HCT116 (cell line): ENCODE results near the gene CRIM1. TPM values are rescaled to one million over a fixed set of nuclear protein-coding genes. Genes with fewer than 3 reads are reported as not detected.

Experiments used
- ATAC-seq: fragments of 200-7000 bp; cut with Tn5 transposase; 2 replicates; pipeline ENCODE4 v1.9.1; 2020; ENCODE audit warnings: mild to moderate bottlenecking, moderate library complexity
- BruUV-seq: library from RNA; stranded (reverse); fragments of 400-500 nt; replicated peaks from 2 replicates; lab custom pipeline; 2021; lab: Mats Ljungman, UMichigan
- CTCF ChIA-PET: fragments of 300-600 bp; sonication (Branson Sonifier 250); formaldehyde crosslinking; loops from one replicate; lab custom pipeline; 2021; ENCODE audit warnings: antibody characterized with exemption; lab: Charles Lee
- POLR2A ChIA-PET: fragments of 300-600, 350-600 bp; sonication (Branson Sonifier 250); formaldehyde crosslinking; loops from one replicate; lab custom pipeline; 2021; ENCODE audit warnings: antibody characterized with exemption; lab: Charles Lee
- RAD21 ChIA-PET, 2 experiments: fragments of 300-600 bp; sonication (Branson Sonifier 250); formaldehyde crosslinking; loops; one replicate each; lab custom pipeline; 2023; ENCODE audit warnings: low total read pairs in 2 of 2; ENCODE audit not compliant: uncharacterized antibody in 2 of 2, unreplicated experiment in 2 of 2, low non-redundant PET in 1 of 2; lab: Charles Lee
- DNase-seq: peaks from one replicate; pipeline ENCODE4 v3.0.0-alpha.2; 2010; ENCODE audit warnings: low read depth, low spot score
- H2AFZ ChIP-seq: fragments of 200-600 bp; shearing (Covaris generic), sonication (generic); 2 replicates; pipeline ENCODE4 v1.6.1; 2017; ENCODE audit warnings: low read depth, mixed run types, mixed read lengths, antibody characterized with exemption, low read length; ENCODE audit not compliant: poor library complexity, severe bottlenecking
- H3K27ac ChIP-seq: 2 replicates; pipeline ENCODE4 v1.5.1; 2012; ENCODE audit warnings: low read depth, low read length
- H3K27me3 ChIP-seq: fragments of 200-600 bp; sonication (generic); 2 replicates; pipeline ENCODE4 v1.6.1; 2016; ENCODE audit warnings: mixed run types, low read length, mixed read lengths; ENCODE audit not compliant: insufficient read depth
- H3K36me3 ChIP-seq, 2 experiments: fragments of 200-500 bp in 1 of 2; fragments of 200-600 bp in 1 of 2; sonication (Bioruptor generic) in 1 of 2; sonication (generic) in 1 of 2; 2 replicates each; pipeline versions ENCODE4 v1.5.1 to v1.6.1; 2014 to 2016; ENCODE audit warnings: low read length in 2 of 2, inconsistent platforms in 1 of 2, mixed read lengths in 1 of 2, mixed run types in 1 of 2; ENCODE audit not compliant: insufficient read depth in 2 of 2, control insufficient read depth in 1 of 2
- H3K4me1 ChIP-seq, 2 experiments: fragments of 200-600 bp in 1 of 2; sonication (generic) in 1 of 2; 2 replicates each; pipeline versions ENCODE4 v1.5.1 to v1.6.1; 2012 to 2017; ENCODE audit warnings: low read length in 2 of 2, inconsistent platforms in 1 of 2, mild to moderate bottlenecking in 1 of 2, mixed read lengths in 1 of 2, mixed run types in 1 of 2, moderate library complexity in 1 of 2; ENCODE audit not compliant: insufficient read depth in 2 of 2, control insufficient read depth in 1 of 2
- H3K4me2 ChIP-seq: fragments of 200-600 bp; sonication (generic); 2 replicates; pipeline ENCODE4 v1.6.1; 2017; ENCODE audit warnings: mixed run types, low read length, mixed read lengths
- H3K4me3 ChIP-seq, 2 experiments: fragments of 200-600 bp in 1 of 2; sonication (generic) in 1 of 2; replicated peaks in 1 of 2; 2 replicates each; pipeline ENCODE4 v1.5.1; 2011 to 2016; ENCODE audit warnings: low read length in 2 of 2, control low read depth in 1 of 2, low read depth in 1 of 2, mild to moderate bottlenecking in 1 of 2, mixed read lengths in 1 of 2, mixed run types in 1 of 2
- H3K79me2 ChIP-seq: fragments of 200-600 bp; sonication (generic); 2 replicates; pipeline ENCODE4 v1.6.1; 2017; ENCODE audit warnings: mild to moderate bottlenecking, mixed run types, low read length, moderate library complexity, mixed read lengths; ENCODE audit not compliant: insufficient read depth
- H3K9ac ChIP-seq: fragments of 200-600 bp; sonication (generic); 2 replicates; pipeline ENCODE4 v1.6.1; 2016; ENCODE audit warnings: low read length, mixed read lengths
- H3K9me2 ChIP-seq: fragments of 200-600 bp; sonication (generic), shearing (Covaris generic); 2 replicates; pipeline ENCODE4 v1.6.1; 2017; ENCODE audit warnings: mixed run types, mild to moderate bottlenecking, moderate library complexity; ENCODE audit not compliant: insufficient read depth
- H3K9me3 ChIP-seq, 2 experiments: fragments of 200-500 bp in 1 of 2; fragments of 200-600 bp in 1 of 2; sonication (Bioruptor generic) in 1 of 2; sonication (generic) in 1 of 2; 2 replicates each; pipeline ENCODE4 v1.6.1; 2014 to 2017; ENCODE audit warnings: low read length in 2 of 2, mixed read lengths in 2 of 2, inconsistent platforms in 1 of 2, low read depth in 1 of 2, mild to moderate bottlenecking in 1 of 2, mixed run types in 1 of 2, moderate library complexity in 1 of 2; ENCODE audit not compliant: control insufficient read depth in 1 of 2, insufficient read depth in 1 of 2
- H4K20me1 ChIP-seq: fragments of 200-600 bp; sonication (generic), shearing (Covaris generic); 2 replicates; pipeline ENCODE4 v1.6.1; 2017; ENCODE audit warnings: mixed run types, mild to moderate bottlenecking, moderate library complexity; ENCODE audit not compliant: insufficient read depth
- ATF3 ChIP-seq: IDR thresholded peaks from 2 replicates; pipeline ENCODE4 v1.6.1; 2012
- CBX3 ChIP-seq: IDR thresholded peaks from 2 replicates; pipeline ENCODE4 v1.6.1; 2012; ENCODE audit warnings: low read depth
- CTCF ChIP-seq, 3 experiments: fragments of 200-600 bp in 1 of 3; sonication (generic) in 1 of 3; IDR thresholded peaks in 2 of 3; conservative IDR thresholded peaks in 1 of 3; 2 replicates each; pipeline ENCODE4 v1.5.1; 2012 to 2017; ENCODE audit warnings: low read depth in 2 of 3, low read length in 2 of 3, antibody characterized with exemption in 1 of 3, borderline replicate concordance in 1 of 3, control low read depth in 1 of 3, mild to moderate bottlenecking in 1 of 3, mixed read lengths in 1 of 3, mixed run types in 1 of 3, moderate library complexity in 1 of 3; ENCODE audit not compliant: insufficient read depth in 1 of 3
- EGR1 ChIP-seq: IDR thresholded peaks from 2 replicates; pipeline ENCODE4 v1.6.1; 2012; ENCODE audit warnings: low read depth
- ELF1 ChIP-seq: IDR thresholded peaks from 2 replicates; pipeline ENCODE4 v1.6.1; 2012; ENCODE audit warnings: low read depth, borderline replicate concordance
- EZH2phosphoT487 ChIP-seq: fragments of 200-600 bp; IDR thresholded peaks from 2 replicates; pipeline ENCODE4 v1.6.1; 2018; ENCODE audit warnings: antibody characterized with exemption, borderline replicate concordance
- FOSL1 ChIP-seq: IDR thresholded peaks from 2 replicates; pipeline ENCODE4 v1.6.1; 2012; ENCODE audit warnings: low read depth
- JUND ChIP-seq: IDR thresholded peaks from 2 replicates; pipeline ENCODE4 v1.6.1; 2012
- MAX ChIP-seq: IDR thresholded peaks from 2 replicates; pipeline ENCODE4 v1.6.1; 2012
- RAD21 ChIP-seq: IDR thresholded peaks from 2 replicates; pipeline ENCODE4 v1.6.1; 2012; ENCODE audit warnings: low read depth, mild to moderate bottlenecking
- SP1 ChIP-seq: IDR thresholded peaks from 2 replicates; pipeline ENCODE4 v1.6.1; 2012; ENCODE audit warnings: low read depth
- TCF7L2 ChIP-seq: IDR thresholded peaks from 2 replicates; pipeline ENCODE4 v1.7.0; 2011; ENCODE audit warnings: borderline replicate concordance, inconsistent platforms; ENCODE audit not compliant: insufficient read depth, insufficient read length; ENCODE audit errors: extremely low read depth
- ZNF274 ChIP-seq: fragments of 200-500 bp; sonication (Bioruptor generic); IDR thresholded peaks from 2 replicates; pipeline ENCODE4 v1.6.1; 2014; ENCODE audit warnings: mild to moderate bottlenecking, low read depth, low read length, inconsistent platforms
- intact Hi-C: fragments of 100-400 bp; cut with micrococcal nuclease; formaldehyde crosslinking; loops from 2 replicates; pipeline ENCODE4 v1.10.0; 2022
- total RNA-seq: library from RNA; stranded (reverse); gene quantifications from one replicate; pipeline ENCODE4 v1.2.1, GENCODE V29; 2021; ENCODE audit not compliant: unreplicated experiment

CRIM1 gene
- total RNA-seq, 1 experiment from 2014 or later = 27.2 TPM

GRCh38 chr2:36404318-36404717, 48.7 kb downstream of the CRIM1 start:
- H3K4me1 ChIP-seq = peaks cover 23 to 41% of the 10 kb centered on the region in 2 experiments

More at GRCh38 chr2:36404318-36404717, 48.7 kb downstream of the CRIM1 start:
- ChIA-PET RAD21 (no interaction called here), CTCF (no interaction called here), POLR2A (no interaction called here)
- peak; percentile 54 for ATAC-seq
- Histone ChIP-seq H3K4me3 (peak overlapping the region; percentile 13 to 35; a peak in 3 of 4 replicates), H3K27me3 (no peaks in the 10 kb centered on the region), H3K9me3 (no peaks in the 10 kb centered on the region), H4K20me1 (no peaks in the 10 kb centered on the region), H2AFZ (no peak overlapping the region), H3K36me3 (no peaks in the 10 kb centered on the region), H3K79me2 (peaks cover 20% of the 10 kb centered on the region), H3K27ac (peak overlapping the region; percentile 70; the same call in 1 of the 2 replicates), H3K4me2 (peak overlapping the region; percentile 73), H3K9me2 (no peaks in the 10 kb centered on the region), H3K9ac (peak overlapping the region; percentile 45)
- DNase-seq = peak; percentile 28
- BruUV-seq = no TSS peak
- TF ChIP-seq EZH2phosphoT487 (no peak), MAX (peak; percentile 44), JUND (peak; percentile 37; the same call in 1 of the 2 replicates), FOSL1 (no peak), CBX3 (no peak), ELF1 (no peak), EGR1 (no peak), TCF7L2 (no peak), CTCF (IDR thresholded peaks at IDR 0.05 in 2 of 3, conservative IDR thresholded peaks at IDR 0.05 in 1 of 3; ENCODE audit: borderline replicate concordance in 1 of 3, insufficient read depth in 1 of 3, low read depth in 2 of 3, low read length in 2 of 3) (no peak), SP1 (0 out of 2 replicates have a peak, but pooled peaks have one; percentile 21), ZNF274 (no peak), RAD21 (no peak), ATF3 (no peak)
- intact Hi-C loops = no loop called here
